HFF-Myc (cell line): ENCODE results near the gene TIMP3.

Source experiments
- DNase-seq: peaks from one replicate; pipeline ENCODE4 v3.0.0-alpha.2; 2011; ENCODE audit warnings: low read depth; ENCODE audit errors: extremely low read depth
- H3K4me3 ChIP-seq: replicated peaks from 2 replicates; pipeline ENCODE4 v1.5.1; 2011; ENCODE audit warnings: low read depth, mild to moderate bottlenecking, control low read depth, low read length
- CTCF ChIP-seq: IDR thresholded peaks from 2 replicates; pipeline ENCODE4 v1.5.1; 2012; ENCODE audit warnings: mild to moderate bottlenecking, low read depth, low read length, control low read depth; ENCODE audit errors: missing control alignments

The TIMP3 gene

GRCh38 chr22:32843300-32843699, 41.8 kb downstream of the TIMP3 start:
- no peak for DNase-seq

GRCh38 chr22:32844251-32844650, 42.7 kb downstream of the TIMP3 start:
- no peak for DNase-seq
- no peak overlapping the region for H3K4me3 ChIP-seq
- no peak for TF ChIP-seq CTCF

More at GRCh38 chr22:32843300-32843699, 41.8 kb downstream of the TIMP3 start:
- TF ChIP-seq CTCF: no peak
- H3K4me3 ChIP-seq: no peak overlapping the region

- no peak overlapping the region for H3K4me3 ChIP-seq
- no peak for DNase-seq
- TF ChIP-seq CTCF: no peak
Measured at GRCh38 chr22:32846780-32847491, 45.4 kb downstream of the TIMP3 start.

GRCh38 chr22:32848226-32848625, 46.7 kb downstream of the TIMP3 start:
- no peak for TF ChIP-seq CTCF
- no peak overlapping the region for H3K4me3 ChIP-seq
- no peak for DNase-seq

- DNase-seq: no peak
- no peak for TF ChIP-seq CTCF
- no peak overlapping the region for H3K4me3 ChIP-seq
Measured at GRCh38 chr22:32849501-32849900, 48.0 kb downstream of the TIMP3 start.

- TF ChIP-seq CTCF: no peak
- no peak for DNase-seq
- no peak overlapping the region for H3K4me3 ChIP-seq
Measured at GRCh38 chr22:32850157-32850556, 48.7 kb downstream of the TIMP3 start.
